Adrenal gland (tissue), 12 donors: Measurements from ENCODE around the gene ZDHHC14. TPM values are rescaled to one million over a fixed set of nuclear protein-coding genes. Genes with fewer than 3 reads are reported as not detected.

Experiments used
- DNase-seq, 7 donors: peaks; one replicate each; pipeline ENCODE4 v3.0.0-alpha.2; 2019 to 2020
- H3K27ac ChIP-seq, 5 donors: fragments of 200-600 bp; sonication (generic) in 4 of 5; 1 replicate in 3 of 5; 2 replicates in 2 of 5; pipeline versions ENCODE4 v1.5.1 to v1.8.0; 2016 to 2020; ENCODE audit warnings: mild to moderate bottlenecking in 1 of 5
- H3K27me3 ChIP-seq: fragments of 200-600 bp; 2 replicates; pipeline ENCODE4 v1.8.0; 2021
- H3K36me3 ChIP-seq, 2 donors: fragments of 200-600 bp; replicated peaks in 1 of 2; 1 replicate in 1 of 2; 2 replicates in 1 of 2; pipeline versions ENCODE4 v1.5.1 to v1.8.0; 2018 to 2022
- H3K4me1 ChIP-seq, 2 donors: fragments of 200-600 bp; replicated peaks in 1 of 2; 1 replicate in 1 of 2; 2 replicates in 1 of 2; pipeline versions ENCODE4 v1.5.1 to v1.8.0; 2018 to 2021
- H3K4me3 ChIP-seq, 4 donors: fragments of 200-600 bp; sonication (generic) in 3 of 4; one replicate each; pipeline ENCODE4 v1.5.1; 2016 to 2018
- H3K9me3 ChIP-seq, 3 donors: fragments of 200-600 bp; sonication (generic) in 1 of 3; replicated peaks in 1 of 3; 1 replicate in 2 of 3; 2 replicates in 1 of 3; pipeline versions ENCODE4 v1.5.1 to v1.8.0; 2016 to 2021
- CTCF ChIP-seq, 6 experiments: fragments of 450-650 bp in 4 of 6; fragments of 200-600 bp in 2 of 6; sonication (generic) in 1 of 6; IDR thresholded peaks; 1 replicate in 5 of 6; 2 replicates in 1 of 6; pipeline versions ENCODE4 v1.5.1 to v1.8.0; 2016 to 2021; ENCODE audit warnings: antibody characterized with exemption in 6 of 6, mild to moderate bottlenecking in 2 of 6, moderate library complexity in 1 of 6
- POLR2A ChIP-seq, 2 donors: fragments of 450-650 bp; IDR thresholded peaks; one replicate each; pipeline ENCODE4 v1.6.1; 2017; ENCODE audit warnings: antibody characterized with exemption in 2 of 2, mild to moderate bottlenecking in 2 of 2, moderate library complexity in 1 of 2
- WGBS, 4 donors: extraction: QIAGEN DNeasy Blood & Tissue Kit in 2 of 4; methylation state at CpG; one replicate each; pipeline versions ENCODE4 v1.1.5 to v1.1.7; 2013 to 2017; 5-methylcytosine and 5-hydroxymethylcytosine counted together
- intact Hi-C, 2 donors: fragments of 100-400 bp; cut with DNase I; formaldehyde crosslinking; loops; one replicate each; pipeline versions ENCODE4 v1.14.1 to v1.15.0; 2022 to 2023
- polyA plus RNA-seq, 3 donors: library from polyadenylated mRNA; stranded (reverse); fragments of 200-250 nt in 2 of 3; fragments of 350-450 nt in 1 of 3; fragmentation: Illumina TruSeq in 1 of 3; extraction: RNeasy Lipid Tissue Mini Kit (QIAGEN cat#74804) in 1 of 3; gene quantifications; one replicate each; pipeline ENCODE4 v1.2.3, GENCODE V29; 2013 to 2014
- total RNA-seq, 9 donors: library from RNA; depleted of rRNA in 4 of 9; stranded (reverse); fragments of >200 nt in 4 of 9; fragments of 120-200 nt in 1 of 9; fragmentation: NEBNext Ultra II Directional in 1 of 9; extraction: Animal tissue kit (Norgen Biotek cat#: 25700) in 1 of 9; gene quantifications; one replicate each; pipeline versions ENCODE4 v1.1.0 to v1.2.4, GENCODE V29; 2013 to 2023
- donor health status: healthy with polysubstance abuse.
- donor health status: Bipolar disorder and iron deficiency.
- donor health status: DM: yes; HTN: yes; CAD: no.
- donor health status: DM: no; HTN: no; CAD: no.
- donor health status: DM: no; HTN: no; CAD: no.
- donor health status: DM: yes; HTN: yes; CAD: no.

ZDHHC14 gene
- total and polyA plus RNA-seq, 12 donors: 3.8 to 14.3 (median 8.8) TPM

- H3K4me1 ChIP-seq: peaks cover 16 to 34% of the 10 kb centered on the region in 2 donors
- H3K27ac ChIP-seq: no peak overlapping the region
- DNase-seq: no peak
- H3K9me3 ChIP-seq: no peaks in the 10 kb centered on the region
- H3K4me3 ChIP-seq: no peak overlapping the region
- 96 to 98% (median 96%) methylated on average over 11 of the region's 11 CpGs for WGBS, 4 donors
- intact Hi-C loops: no loop called here
- no peak for TF ChIP-seq CTCF (IDR thresholded peaks at IDR 0.05)
- TF ChIP-seq POLR2A (IDR thresholded peaks at IDR 0.05): no peak
- no peaks in the 10 kb centered on the region for H3K27me3 ChIP-seq
- no peaks in the 10 kb centered on the region for H3K36me3 ChIP-seq
These were observed 51.9 kb downstream of the ZDHHC14 start for GRCh38 chr6:157432892-157433265.

GRCh38 chr6:157433678-157434081 is 52.7 kb downstream of the ZDHHC14 start:
- intact Hi-C loops: no loop called here
- H3K4me3 ChIP-seq: no peak overlapping the region
- no peaks in the 10 kb centered on the region for H3K27me3 ChIP-seq
- no peaks in the 10 kb centered on the region for H3K36me3 ChIP-seq
- no peak for DNase-seq
- no peaks in the 10 kb centered on the region for H3K9me3 ChIP-seq
- WGBS, 4 donors: 53 to 81% (median 69%) methylated on average over 3 of the region's 3 CpGs
- peaks cover 8 to 33% of the 10 kb centered on the region in 2 donors for H3K4me1 ChIP-seq
- TF ChIP-seq CTCF (IDR thresholded peaks at IDR 0.05) (no peak), POLR2A (IDR thresholded peaks at IDR 0.05) (no peak)
- H3K27ac ChIP-seq: peak overlapping the region in 2 of 5 donors; percentile 65 to 83

GRCh38 chr6:157434349-157435033 is 53.5 kb downstream of the ZDHHC14 start:
- peak; percentile 74 to 94 (median 89) for DNase-seq
- Histone ChIP-seq H3K9me3 (no peaks in the 10 kb centered on the region), H3K27ac (peak overlapping the region; percentile 50 to 83 (median 65)), H3K27me3 (no peaks in the 10 kb centered on the region), H3K4me3 (no peak overlapping the region), H3K36me3 (no peaks in the 10 kb centered on the region), H3K4me1 (peaks cover 4 to 34% of the 10 kb centered on the region in 2 donors)
- WGBS, 4 donors: 53 to 63% (median 58%) methylated on average over 13 of the region's 13 CpGs
- peak in 1 of 2 donors; percentile 63 for TF ChIP-seq POLR2A (IDR thresholded peaks at IDR 0.05)
- no peak for TF ChIP-seq CTCF (IDR thresholded peaks at IDR 0.05)
- intact Hi-C loops: no loop called here

- Histone ChIP-seq H3K27me3 (no peaks in the 10 kb centered on the region), H3K9me3 (no peaks in the 10 kb centered on the region), H3K36me3 (no peaks in the 10 kb centered on the region), H3K4me1 (peaks cover 4 to 40% of the 10 kb centered on the region in 2 donors), H3K4me3 (no peak overlapping the region), H3K27ac (no peak overlapping the region)
- intact Hi-C loops: no loop called here
- DNase-seq: no peak
- TF ChIP-seq POLR2A (IDR thresholded peaks at IDR 0.05) (no peak), CTCF (IDR thresholded peaks at IDR 0.05) (no peak)
- WGBS, 4 donors: 70 to 77% (median 74%) methylated on average over 13 of the region's 13 CpGs
These were observed 55.4 kb downstream of the ZDHHC14 start for GRCh38 chr6:157436219-157436943.
